Caco-2 (cell line): Measurements from ENCODE around the gene DIABLO. TPM values are rescaled to one million over a fixed set of nuclear protein-coding genes. Genes with fewer than 3 reads are reported as not detected.

Experiments used
- BruUV-seq: library from RNA; stranded (reverse); fragments of 400-500 nt; replicated peaks from 2 replicates; lab custom pipeline; 2021; lab: Mats Ljungman, UMichigan
- CTCF ChIA-PET: fragments of 300-600 bp; sonication (Branson Sonifier 250); formaldehyde crosslinking; loops from one replicate; lab custom pipeline; 2022; ENCODE audit warnings: antibody characterized with exemption; lab: Charles Lee
- POLR2A ChIA-PET: fragments of 300-600 bp; sonication (Branson Sonifier 250); formaldehyde crosslinking; loops from one replicate; lab custom pipeline; 2022; ENCODE audit warnings: antibody characterized with exemption; lab: Charles Lee
- DNase-seq, 2 experiments: peaks; one replicate each; pipeline versions ENCODE4 v3.0.0 to v3.0.0-alpha.2; 2020 to 2022
- H3K27me3 ChIP-seq: replicated peaks from 2 replicates; pipeline ENCODE4 v1.6.0; 2011; ENCODE audit warnings: low read length; ENCODE audit not compliant: control insufficient read depth, insufficient read depth
- H3K36me3 ChIP-seq: 2 replicates; pipeline ENCODE4 v1.5.1; 2011; ENCODE audit warnings: low read length; ENCODE audit not compliant: control insufficient read depth, insufficient read depth
- H3K4me1 ChIP-seq: fragments of 250-450 bp; sonication (Bioruptor Pico); 2 replicates; pipeline ENCODE4 v1.5.1; 2020; ENCODE audit warnings: mild to moderate bottlenecking
- H3K4me3 ChIP-seq: 2 replicates; pipeline ENCODE4 v1.5.1; 2011; ENCODE audit warnings: low read depth, mild to moderate bottlenecking, control low read depth, low read length
- H3K9me3 ChIP-seq: fragments of 250-450 bp; sonication (Bioruptor Pico); 2 replicates; pipeline ENCODE4 v1.5.1; 2020; ENCODE audit warnings: mild to moderate bottlenecking, moderate library complexity
- H3K27ac Mint-ChIP-seq: one replicate; pipeline ENCODE4 v1.8.0; 2022; ENCODE audit warnings: mixed read lengths; ENCODE audit not compliant: unreplicated experiment
- H3K27me3 Mint-ChIP-seq: one replicate; pipeline ENCODE4 v1.8.0; 2022; ENCODE audit warnings: mixed read lengths; ENCODE audit not compliant: insufficient read depth, unreplicated experiment
- H3K36me3 Mint-ChIP-seq: one replicate; pipeline ENCODE4 v1.8.0; 2022; ENCODE audit warnings: mild to moderate bottlenecking, mixed read lengths; ENCODE audit not compliant: insufficient read depth, unreplicated experiment
- H3K4me1 Mint-ChIP-seq: one replicate; pipeline ENCODE4 v1.8.0; 2022; ENCODE audit warnings: low read depth, mixed read lengths; ENCODE audit not compliant: unreplicated experiment
- H3K4me3 Mint-ChIP-seq: one replicate; pipeline ENCODE4 v1.8.0; 2022; ENCODE audit warnings: mild to moderate bottlenecking, moderate library complexity, mixed read lengths; ENCODE audit not compliant: unreplicated experiment
- H3K9me3 Mint-ChIP-seq: one replicate; pipeline ENCODE4 v1.8.0; 2022; ENCODE audit warnings: mixed read lengths; ENCODE audit not compliant: unreplicated experiment
- CTCF ChIP-seq, 2 experiments: fragments of 200-600 bp in 1 of 2; IDR thresholded peaks; 1 replicate in 1 of 2; 2 replicates in 1 of 2; pipeline versions ENCODE4 v1.5.1 to v1.8.0; 2011 to 2022; ENCODE audit warnings: antibody characterized with exemption in 1 of 2, control low read depth in 1 of 2, inconsistent platforms in 1 of 2, low read depth in 1 of 2, low read length in 1 of 2, mild to moderate bottlenecking in 1 of 2, moderate library complexity in 1 of 2; ENCODE audit not compliant: insufficient read depth in 1 of 2, severe bottlenecking in 1 of 2, unreplicated experiment in 1 of 2
- intact Hi-C: fragments of 100-400 bp; cut with micrococcal nuclease; formaldehyde crosslinking; loops from one replicate; pipeline ENCODE4 v1.10.0; 2022; ENCODE audit not compliant: unreplicated experiment
- total RNA-seq: library from RNA; stranded (reverse); gene quantifications from 2 replicates; pipeline ENCODE4 v1.2.3, GENCODE V29; 2022

Gene DIABLO
- total RNA-seq, 1 experiment from 2014 or later: 86.6 TPM

- H3K4me3 Mint-ChIP-seq: no peak overlapping the region
- Histone ChIP-seq H3K4me1 (no peaks in the 10 kb centered on the region; the same call in 1 of the 2 replicates), H3K36me3 (no peaks in the 10 kb centered on the region), H3K27me3 (no peaks in the 10 kb centered on the region), H3K9me3 (no peaks in the 10 kb centered on the region), H3K4me3 (no peak overlapping the region)
- no peaks in the 10 kb centered on the region for H3K4me1 Mint-ChIP-seq
- H3K27ac Mint-ChIP-seq: no peak overlapping the region
- H3K36me3 Mint-ChIP-seq: no peaks in the 10 kb centered on the region
- POLR2A ChIA-PET: no interaction called here
- H3K27me3 Mint-ChIP-seq: no peaks in the 10 kb centered on the region
- intact Hi-C loops: no loop called here
- H3K9me3 Mint-ChIP-seq: no peaks in the 10 kb centered on the region
- CTCF ChIA-PET: no interaction called here
- DNase-seq: no peak
- TF ChIP-seq CTCF (IDR thresholded peaks at IDR 0.05; ENCODE audit: insufficient read depth in 1 of 2, low read depth in 1 of 2, low read length in 1 of 2, severe bottlenecking in 1 of 2, unreplicated experiment in 1 of 2): no peak
- no TSS peak for BruUV-seq
These were observed 57.4 kb downstream of the DIABLO start for GRCh38 chr12:122168492-122168891.

DNA sequence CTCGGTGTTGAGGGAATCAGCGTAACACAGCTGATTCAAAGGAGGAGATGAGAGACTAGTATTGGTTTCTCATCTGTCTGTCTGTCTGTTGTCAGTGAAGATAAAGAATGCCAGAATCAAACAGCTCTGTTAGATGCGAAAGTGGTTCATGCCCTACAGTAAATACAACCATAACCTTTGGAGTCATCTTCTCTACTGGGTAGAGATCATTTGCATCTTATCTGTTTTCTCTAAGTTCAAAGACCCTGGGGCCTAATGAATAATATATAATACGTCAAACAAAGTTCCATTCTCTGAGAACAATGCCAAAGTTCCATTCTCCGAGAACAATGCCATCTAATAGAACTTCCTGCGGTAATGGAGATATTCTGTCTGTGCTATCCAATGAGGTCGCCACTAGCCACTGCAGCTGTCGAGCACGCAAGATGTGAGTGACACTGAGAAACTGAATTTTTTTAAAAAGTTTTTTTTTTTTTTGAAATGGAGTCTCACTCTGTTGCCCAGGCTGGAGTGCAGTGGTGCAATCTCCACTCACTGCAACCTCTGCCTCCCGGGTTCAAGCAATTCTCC, 58.4 kb downstream of the DIABLO start:
- intact Hi-C loops: no loop called here
- H3K4me1 Mint-ChIP-seq: no peaks in the 10 kb centered on the region
- no TSS peak for BruUV-seq
- no peaks in the 10 kb centered on the region for H3K9me3 Mint-ChIP-seq
- ChIA-PET POLR2A (no interaction called here), CTCF (interaction anchor here (0.6 to 1.0 kb wide), 3 partner anchors 20 to 59 kb away, joined by 3 to 4 read pairs (median 3); no protein-coding TSS in a partner anchor)
- H3K36me3 Mint-ChIP-seq: no peaks in the 10 kb centered on the region
- no peak overlapping the region for H3K27ac Mint-ChIP-seq
- H3K4me3 Mint-ChIP-seq: no peak overlapping the region
- H3K27me3 Mint-ChIP-seq: no peaks in the 10 kb centered on the region
- Histone ChIP-seq H3K4me3 (no peak overlapping the region), H3K36me3 (no peaks in the 10 kb centered on the region), H3K27me3 (no peaks in the 10 kb centered on the region), H3K9me3 (no peaks in the 10 kb centered on the region), H3K4me1 (no peaks in the 10 kb centered on the region; the same call in 1 of the 2 replicates)
- no peak for DNase-seq
- no peak for TF ChIP-seq CTCF (IDR thresholded peaks at IDR 0.05; ENCODE audit: insufficient read depth in 1 of 2, low read depth in 1 of 2, low read length in 1 of 2, severe bottlenecking in 1 of 2, unreplicated experiment in 1 of 2)

DNA sequence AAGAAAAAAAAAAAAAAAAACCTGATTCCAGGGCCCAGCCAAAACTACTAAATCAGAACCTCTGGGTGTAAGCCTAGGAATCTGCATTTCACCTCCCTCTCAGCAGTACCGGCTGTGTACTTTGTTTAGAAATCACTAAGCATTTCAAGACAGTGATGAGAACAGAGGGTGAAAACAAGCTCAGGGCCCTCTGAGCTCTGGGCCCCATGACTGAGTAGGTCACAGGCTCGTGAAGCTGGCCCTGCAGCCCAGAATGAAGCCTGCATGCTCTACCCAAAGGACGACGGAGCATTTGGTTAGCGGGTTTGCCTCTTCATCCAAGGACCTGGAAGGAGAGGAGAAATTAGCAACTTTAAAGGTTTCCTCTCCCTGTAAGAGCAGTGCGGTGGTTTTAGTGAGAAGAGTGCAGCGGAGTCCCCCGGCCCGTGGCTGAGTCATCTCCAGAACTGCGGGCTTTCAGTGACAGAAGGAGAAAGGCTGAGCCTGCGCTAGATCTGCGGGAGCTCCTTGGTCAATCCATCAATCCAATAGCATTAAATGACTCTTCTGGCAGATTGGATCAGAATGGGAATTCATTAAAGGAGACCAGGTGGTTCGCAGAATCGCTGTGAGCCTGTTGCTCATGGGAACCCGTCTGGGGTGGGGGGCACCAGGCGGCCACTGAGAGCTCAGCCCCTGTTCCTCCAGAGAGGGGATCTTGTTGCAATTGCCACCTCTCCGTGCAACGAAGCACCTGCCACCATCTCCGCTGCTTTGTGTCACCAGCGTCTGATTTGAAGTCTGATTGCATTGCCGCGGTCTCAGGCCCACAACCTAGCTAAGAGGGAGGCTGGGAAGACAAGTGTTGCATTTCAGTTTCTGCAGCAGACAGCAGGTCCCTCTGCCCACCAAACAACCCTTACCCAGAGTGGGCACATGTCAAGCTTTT, 59.2 kb downstream of the DIABLO start:
- Histone ChIP-seq H3K4me3 (no peak overlapping the region), H3K4me1 (no peaks in the 10 kb centered on the region; the same call in 1 of the 2 replicates), H3K36me3 (no peaks in the 10 kb centered on the region), H3K27me3 (no peaks in the 10 kb centered on the region), H3K9me3 (no peaks in the 10 kb centered on the region)
- no peaks in the 10 kb centered on the region for H3K27me3 Mint-ChIP-seq
- H3K36me3 Mint-ChIP-seq: no peaks in the 10 kb centered on the region
- intact Hi-C loops: no loop called here
- no TSS peak for BruUV-seq
- DNase-seq: no peak
- H3K27ac Mint-ChIP-seq: no peak overlapping the region
- no peaks in the 10 kb centered on the region for H3K9me3 Mint-ChIP-seq
- ChIA-PET POLR2A (no interaction called here), CTCF (interaction anchor here (0.6 kb wide), 1 partner anchor 60 kb away, joined by 3 read pairs; no protein-coding TSS in a partner anchor)
- TF ChIP-seq CTCF (IDR thresholded peaks at IDR 0.05; ENCODE audit: insufficient read depth in 1 of 2, low read depth in 1 of 2, low read length in 1 of 2, severe bottlenecking in 1 of 2, unreplicated experiment in 1 of 2): no peak
- no peaks in the 10 kb centered on the region for H3K4me1 Mint-ChIP-seq
- H3K4me3 Mint-ChIP-seq: no peak overlapping the region
